ENCODE results near the gene TMEM233. TPM values are rescaled to one million over a fixed set of nuclear protein-coding genes. Genes with fewer than 3 reads are reported as not detected.
A peak's percentile ranks its signal among the peaks of the same experiment; 100 is the strongest.

The TMEM233 gene
- total and polyA plus RNA-seq, 9 of the 15 experiments (the other 6 are each of a cell fraction or from before 2014, with no cell fraction given) = 0.04 to 0.17 (median 0.07) TPM; not detected in 2

DNA sequence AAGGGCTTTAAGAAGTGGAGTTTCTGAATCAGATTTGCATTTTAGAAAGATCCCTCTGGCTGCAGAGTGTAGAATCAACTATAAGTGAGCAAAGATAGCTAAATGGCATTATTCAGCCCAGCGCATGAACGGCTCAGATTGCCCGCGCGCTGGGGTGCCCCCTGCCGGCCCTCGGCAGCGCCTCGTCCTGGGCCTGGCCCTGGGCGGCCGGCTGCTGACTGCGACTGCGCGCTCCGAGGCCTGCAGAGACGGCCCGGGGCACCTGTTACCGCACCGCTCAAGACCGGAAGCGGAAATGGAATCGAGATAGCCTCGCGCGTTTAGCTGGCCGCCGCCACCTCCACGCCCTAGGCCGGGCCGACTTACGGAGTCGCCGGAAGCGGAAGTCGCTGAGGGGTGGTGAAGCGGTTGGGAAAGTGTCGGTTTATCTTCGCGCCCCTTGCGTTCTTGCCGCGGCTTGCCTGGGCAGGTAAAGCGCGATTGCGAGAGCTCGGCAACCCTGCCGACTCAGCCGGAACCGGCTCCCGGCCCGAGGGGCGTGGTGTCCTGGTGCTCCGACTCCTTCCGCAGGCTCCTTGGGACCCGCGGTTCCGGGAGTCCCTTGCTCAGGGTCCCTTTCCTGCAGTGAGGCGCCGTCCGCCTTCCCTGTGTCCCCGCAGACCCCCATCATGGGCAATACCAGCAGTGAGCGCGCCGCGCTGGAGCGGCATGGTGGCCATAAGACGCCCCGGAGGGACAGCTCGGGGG is 74.2 kb downstream of the TMEM233 start, which contains the start of gene PRKAB1 (continued):
- no peak for TF ChIP-seq MYNN (IDR thresholded peaks at IDR 0.05)
- no peak for TF ChIP-seq MYNN (CRISPR knock-in tag; IDR thresholded peaks at IDR 0.05)
- TF ChIP-seq COPS2 (conservative IDR thresholded peaks at IDR 0.05) = no peak
- peak; percentile 63 for TF ChIP-seq NEUROD1 (IDR thresholded peaks at IDR 0.05; ENCODE audit: borderline replicate concordance, low read depth, low read length, partially characterized antibody)
- TF ChIP-seq E2F5 (CRISPR knock-in tag; IDR thresholded peaks at IDR 0.05) = peak; percentile 29; the same call in 1 of the 2 replicates
- TF ChIP-seq, protein P1, sequence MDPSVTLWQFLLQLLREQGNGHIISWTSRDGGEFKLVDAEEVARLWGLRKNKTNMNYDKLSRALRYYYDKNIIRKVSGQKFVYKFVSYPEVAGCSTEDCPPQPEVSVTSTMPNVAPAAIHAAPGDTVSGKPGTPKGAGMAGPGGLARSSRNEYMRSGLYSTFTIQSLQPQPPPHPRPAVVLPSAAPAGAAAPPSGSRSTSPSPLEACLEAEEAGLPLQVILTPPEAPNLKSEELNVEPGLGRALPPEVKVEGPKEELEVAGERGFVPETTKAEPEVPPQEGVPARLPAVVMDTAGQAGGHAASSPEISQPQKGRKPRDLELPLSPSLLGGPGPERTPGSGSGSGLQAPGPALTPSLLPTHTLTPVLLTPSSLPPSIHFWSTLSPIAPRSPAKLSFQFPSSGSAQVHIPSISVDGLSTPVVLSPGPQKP (CRISPR knock-in tag; IDR thresholded peaks at IDR 0.05) = no peak
- no peak for TF ChIP-seq ETS2 (tag; IDR thresholded peaks at IDR 0.05; ENCODE audit: borderline replicate concordance, poor library complexity, severe bottlenecking)
- TF ChIP-seq TEAD4 (IDR thresholded peaks at IDR 0.05; ENCODE audit: low read length) = peak; percentile 42; the same call in 1 of the 2 replicates
- TF ChIP-seq TEAD4 (CRISPR knock-in tag; IDR thresholded peaks at IDR 0.05; ENCODE audit: borderline replicate concordance) = 0 out of 2 replicates have a peak, but pooled peaks have one; percentile 22
- TF ChIP-seq FOXM1 (IDR thresholded peaks at IDR 0.05; ENCODE audit: low read depth) = no peak
- TF ChIP-seq FOXM1 (CRISPR knock-in tag; IDR thresholded peaks at IDR 0.05; ENCODE audit: low read depth) = no peak
- TF ChIP-seq, protein P2, sequence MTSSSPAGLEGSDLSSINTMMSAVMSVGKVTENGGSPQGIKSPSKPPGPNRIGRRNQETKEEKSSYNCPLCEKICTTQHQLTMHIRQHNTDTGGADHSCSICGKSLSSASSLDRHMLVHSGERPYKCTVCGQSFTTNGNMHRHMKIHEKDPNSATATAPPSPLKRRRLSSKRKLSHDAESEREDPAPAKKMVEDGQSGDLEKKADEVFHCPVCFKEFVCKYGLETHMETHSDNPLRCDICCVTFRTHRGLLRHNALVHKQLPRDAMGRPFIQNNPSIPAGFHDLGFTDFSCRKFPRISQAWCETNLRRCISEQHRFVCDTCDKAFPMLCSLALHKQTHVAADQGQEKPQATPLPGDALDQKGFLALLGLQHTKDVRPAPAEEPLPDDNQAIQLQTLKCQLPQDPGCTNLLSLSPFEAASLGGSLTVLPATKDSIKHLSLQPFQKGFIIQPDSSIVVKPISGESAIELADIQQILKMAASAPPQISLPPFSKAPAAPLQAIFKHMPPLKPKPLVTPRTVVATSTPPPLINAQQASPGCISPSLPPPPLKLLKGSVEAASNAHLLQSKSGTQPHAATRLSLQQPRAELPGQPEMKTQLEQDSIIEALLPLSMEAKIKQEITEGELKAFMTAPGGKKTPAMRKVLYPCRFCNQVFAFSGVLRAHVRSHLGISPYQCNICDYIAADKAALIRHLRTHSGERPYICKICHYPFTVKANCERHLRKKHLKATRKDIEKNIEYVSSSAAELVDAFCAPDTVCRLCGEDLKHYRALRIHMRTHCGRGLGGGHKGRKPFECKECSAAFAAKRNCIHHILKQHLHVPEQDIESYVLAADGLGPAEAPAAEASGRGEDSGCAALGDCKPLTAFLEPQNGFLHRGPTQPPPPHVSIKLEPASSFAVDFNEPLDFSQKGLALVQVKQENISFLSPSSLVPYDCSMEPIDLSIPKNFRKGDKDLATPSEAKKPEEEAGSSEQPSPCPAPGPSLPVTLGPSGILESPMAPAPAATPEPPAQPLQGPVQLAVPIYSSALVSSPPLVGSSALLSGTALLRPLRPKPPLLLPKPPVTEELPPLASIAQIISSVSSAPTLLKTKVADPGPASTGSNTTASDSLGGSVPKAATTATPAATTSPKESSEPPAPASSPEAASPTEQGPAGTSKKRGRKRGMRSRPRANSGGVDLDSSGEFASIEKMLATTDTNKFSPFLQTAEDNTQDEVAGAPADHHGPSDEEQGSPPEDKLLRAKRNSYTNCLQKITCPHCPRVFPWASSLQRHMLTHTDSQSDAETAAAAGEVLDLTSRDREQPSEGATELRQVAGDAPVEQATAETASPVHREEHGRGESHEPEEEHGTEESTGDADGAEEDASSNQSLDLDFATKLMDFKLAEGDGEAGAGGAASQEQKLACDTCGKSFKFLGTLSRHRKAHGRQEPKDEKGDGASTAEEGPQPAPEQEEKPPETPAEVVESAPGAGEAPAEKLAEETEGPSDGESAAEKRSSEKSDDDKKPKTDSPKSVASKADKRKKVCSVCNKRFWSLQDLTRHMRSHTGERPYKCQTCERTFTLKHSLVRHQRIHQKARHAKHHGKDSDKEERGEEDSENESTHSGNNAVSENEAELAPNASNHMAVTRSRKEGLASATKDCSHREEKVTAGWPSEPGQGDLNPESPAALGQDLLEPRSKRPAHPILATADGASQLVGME (CRISPR knock-in tag; IDR thresholded peaks at IDR 0.05) = no peak
- peak; percentile 36; the same call in 1 of the 2 replicates for TF ChIP-seq BMI1 (IDR thresholded peaks at IDR 0.05; ENCODE audit: low read length)
- TF ChIP-seq, protein P3, sequence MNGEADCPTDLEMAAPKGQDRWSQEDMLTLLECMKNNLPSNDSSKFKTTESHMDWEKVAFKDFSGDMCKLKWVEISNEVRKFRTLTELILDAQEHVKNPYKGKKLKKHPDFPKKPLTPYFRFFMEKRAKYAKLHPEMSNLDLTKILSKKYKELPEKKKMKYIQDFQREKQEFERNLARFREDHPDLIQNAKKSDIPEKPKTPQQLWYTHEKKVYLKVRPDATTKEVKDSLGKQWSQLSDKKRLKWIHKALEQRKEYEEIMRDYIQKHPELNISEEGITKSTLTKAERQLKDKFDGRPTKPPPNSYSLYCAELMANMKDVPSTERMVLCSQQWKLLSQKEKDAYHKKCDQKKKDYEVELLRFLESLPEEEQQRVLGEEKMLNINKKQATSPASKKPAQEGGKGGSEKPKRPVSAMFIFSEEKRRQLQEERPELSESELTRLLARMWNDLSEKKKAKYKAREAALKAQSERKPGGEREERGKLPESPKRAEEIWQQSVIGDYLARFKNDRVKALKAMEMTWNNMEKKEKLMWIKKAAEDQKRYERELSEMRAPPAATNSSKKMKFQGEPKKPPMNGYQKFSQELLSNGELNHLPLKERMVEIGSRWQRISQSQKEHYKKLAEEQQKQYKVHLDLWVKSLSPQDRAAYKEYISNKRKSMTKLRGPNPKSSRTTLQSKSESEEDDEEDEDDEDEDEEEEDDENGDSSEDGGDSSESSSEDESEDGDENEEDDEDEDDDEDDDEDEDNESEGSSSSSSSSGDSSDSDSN (IDR thresholded peaks at IDR 0.05; ENCODE audit: borderline replicate concordance in 1 of 2, low read depth in 2 of 2, low read length in 2 of 2) = peak in 1 of 2 experiments; percentile 74; a peak in 2 of 4 replicates
- no peak for TF ChIP-seq RBM22 (IDR thresholded peaks at IDR 0.05; ENCODE audit: low read depth, low read length, poor library complexity, severe bottlenecking)
- no peak for TF ChIP-seq TCF7 (IDR thresholded peaks at IDR 0.05; ENCODE audit: borderline replicate concordance)

Data from K562 (cell line).